Thyroid gland (tissue), 4 donors: ENCODE measurements around the gene RSPRY1. TPM values are rescaled to one million over a fixed set of nuclear protein-coding genes. Genes with fewer than 3 reads are reported as not detected.

Experiments
- DNase-seq, 2 donors: peaks; one replicate each; pipeline ENCODE4 v3.0.0-alpha.2; 2019
- H3K27ac ChIP-seq, 3 donors: fragments of 200-600 bp; sonication (generic); 1 replicate in 2 of 3; 2 replicates in 1 of 3; pipeline ENCODE4 v1.5.1; 2016 to 2019; ENCODE audit warnings: mild to moderate bottlenecking in 1 of 3, moderate library complexity in 1 of 3
- H3K27me3 ChIP-seq: fragments of 200-600 bp; sonication (generic); one replicate; pipeline ENCODE4 v1.5.1; 2019
- H3K36me3 ChIP-seq, 2 donors: fragments of 200-600 bp; sonication (generic); one replicate each; pipeline ENCODE4 v1.5.1; 2016 to 2019
- H3K4me1 ChIP-seq, 2 donors: fragments of 200-600 bp; sonication (generic); one replicate each; pipeline ENCODE4 v1.5.1; 2017 to 2019
- H3K4me3 ChIP-seq, 3 donors: fragments of 200-600 bp; sonication (generic); replicated peaks in 1 of 3; 1 replicate in 2 of 3; 2 replicates in 1 of 3; pipeline ENCODE4 v1.5.1; 2016; ENCODE audit warnings: mild to moderate bottlenecking in 1 of 3
- H3K9me3 ChIP-seq: fragments of 200-600 bp; sonication (generic); one replicate; pipeline ENCODE4 v1.5.1; 2017
- CTCF ChIP-seq, 6 experiments: fragments of 200-600 bp in 3 of 6; fragments of 450-650 bp in 3 of 6; sonication (generic) in 3 of 6; IDR thresholded peaks; one replicate each; pipeline ENCODE4 v1.5.1; 2016 to 2019; ENCODE audit warnings: antibody characterized with exemption in 6 of 6, mild to moderate bottlenecking in 2 of 6, inconsistent platforms in 1 of 6, moderate library complexity in 1 of 6
- POLR2A ChIP-seq, 2 donors: fragments of 450-650 bp; IDR thresholded peaks; one replicate each; pipeline ENCODE4 v1.6.1; 2017; ENCODE audit warnings: antibody characterized with exemption in 2 of 2, mild to moderate bottlenecking in 2 of 2, moderate library complexity in 1 of 2
- WGBS, 2 donors: methylation state at CpG; one replicate each; pipeline ENCODE4 v1.1.5; 2017; 5-methylcytosine and 5-hydroxymethylcytosine counted together
- intact Hi-C: fragments of 100-400 bp; cut with DNase I; formaldehyde crosslinking; loops from one replicate; pipeline ENCODE4 v1.15.1; 2023
- total RNA-seq, 4 donors: library from RNA; depleted of rRNA; stranded (reverse); fragments of >200 nt; gene quantifications; one replicate each; pipeline ENCODE4 v1.2.3, GENCODE V29; 2016

Gene RSPRY1
- total RNA-seq, 4 donors from 2014 or later: 42.6 to 59.2 (median 53.9) TPM

- 9 to 12% methylated on average over 14 of the region's 14 CpGs for WGBS, 2 donors
- no peak for TF ChIP-seq POLR2A (IDR thresholded peaks at IDR 0.05)
- no peak for TF ChIP-seq CTCF (IDR thresholded peaks at IDR 0.05)
- Histone ChIP-seq H3K4me3 (peak overlapping the region; percentile 31 to 65 (median 56)), H3K9me3 (no peaks in the 10 kb centered on the region), H3K4me1 (peaks cover 16 to 34% of the 10 kb centered on the region in 2 donors), H3K27me3 (no peaks in the 10 kb centered on the region), H3K27ac (peak overlapping the region in 1 of 3 donors; percentile 36), H3K36me3 (no peaks in the 10 kb centered on the region)
- intact Hi-C loops: no loop called here
- no peak for DNase-seq
Observed at GRCh38 chr16:57283959-57284208, 97.8 kb downstream of the RSPRY1 start.

- TF ChIP-seq POLR2A (IDR thresholded peaks at IDR 0.05) (peak in 1 of 2 donors; percentile 65), CTCF (IDR thresholded peaks at IDR 0.05) (no peak)
- Histone ChIP-seq H3K4me1 (peaks cover 16 to 34% of the 10 kb centered on the region in 2 donors), H3K27me3 (no peaks in the 10 kb centered on the region), H3K36me3 (no peaks in the 10 kb centered on the region), H3K4me3 (peak within 1 kb of the TSS; percentile 31 to 65 (median 56)), H3K9me3 (no peaks in the 10 kb centered on the region), H3K27ac (peak within 1 kb of the TSS in 1 of 3 donors; percentile 36)
- WGBS, 2 donors: 1 to 2% methylated on average over 25 to 27 of the region's 95 CpGs
- DNase-seq: peak; percentile 52 to 54
- intact Hi-C loops: no loop called here
Observed at GRCh38 chr16:57284209-57284951, 98.3 kb downstream of the RSPRY1 start, which contains the start of gene PLLP. TSS of gene PLLP (minus strand) at chr16:57284672. CDS start at chr16:57284540, 132 bp downstream.

- no peaks in the 10 kb centered on the region for H3K27me3 ChIP-seq
- no peaks in the 10 kb centered on the region for H3K36me3 ChIP-seq
- intact Hi-C loops: no loop called here
- peaks cover 16 to 30% of the 10 kb centered on the region in 2 donors for H3K4me1 ChIP-seq
- H3K4me3 ChIP-seq: peak overlapping the region; percentile 31 to 65 (median 56)
- 20 to 28% methylated on average over 15 to 20 of the region's 22 CpGs for WGBS, 2 donors
- TF ChIP-seq CTCF (IDR thresholded peaks at IDR 0.05): no peak
- no peak for TF ChIP-seq POLR2A (IDR thresholded peaks at IDR 0.05)
- DNase-seq: no peak
- H3K9me3 ChIP-seq: no peaks in the 10 kb centered on the region
- no peak overlapping the region for H3K27ac ChIP-seq
Observed at GRCh38 chr16:57284952-57285363, 98.8 kb downstream of the RSPRY1 start.

- DNase-seq: no peak
- no peak for TF ChIP-seq CTCF (IDR thresholded peaks at IDR 0.05)
- no peak for TF ChIP-seq POLR2A (IDR thresholded peaks at IDR 0.05)
Observed at GRCh38 chr16:57285379-57285778, 99.2 kb downstream of the RSPRY1 start.

More at GRCh38 chr16:57285379-57285778, 99.2 kb downstream of the RSPRY1 start:
- WGBS, 2 donors: 80 to 87% methylated on average over 5 of the region's 5 CpGs
- no peak overlapping the region for H3K27ac ChIP-seq
- no peaks in the 10 kb centered on the region for H3K27me3 ChIP-seq
- H3K9me3 ChIP-seq: no peaks in the 10 kb centered on the region
- H3K36me3 ChIP-seq: no peaks in the 10 kb centered on the region
- no peak overlapping the region for H3K4me3 ChIP-seq
- peaks cover 16 to 26% of the 10 kb centered on the region in 2 donors for H3K4me1 ChIP-seq
- intact Hi-C loops: no loop called here
